Spleen (tissue), 7 donors: ENCODE results near the gene USP15.

Experiments used
- POLR2AphosphoS5 ChIP-seq, 3 donors: sonication (generic); formaldehyde crosslinking; IDR thresholded peaks; one replicate each; pipeline ENCODE4 v1.5.1; 2017; ENCODE audit warnings: antibody characterized with exemption in 3 of 3
- TF ChIP-seq, protein P1 (sequence below), 11 experiments: fragments of 200-600 bp in 7 of 11; fragments of 450-650 bp in 4 of 11; sonication (generic) in 4 of 11; IDR thresholded peaks in 8 of 11; conservative IDR thresholded peaks in 3 of 11; 1 replicate in 7 of 11; 2 replicates in 4 of 11; pipeline versions ENCODE4 v1.4.0 to v1.8.0; 2016 to 2021; ENCODE audit warnings: antibody characterized with exemption in 11 of 11, inconsistent platforms in 4 of 11, mild to moderate bottlenecking in 1 of 11
- donor health status: DM: no; HTN: no; CAD: no; lungs with moderate emphysema.
- donor health status: DM: no; HTN: no; CAD: no.
- donor health status: DM: no; HTN: no; CAD: no.

DNA sequence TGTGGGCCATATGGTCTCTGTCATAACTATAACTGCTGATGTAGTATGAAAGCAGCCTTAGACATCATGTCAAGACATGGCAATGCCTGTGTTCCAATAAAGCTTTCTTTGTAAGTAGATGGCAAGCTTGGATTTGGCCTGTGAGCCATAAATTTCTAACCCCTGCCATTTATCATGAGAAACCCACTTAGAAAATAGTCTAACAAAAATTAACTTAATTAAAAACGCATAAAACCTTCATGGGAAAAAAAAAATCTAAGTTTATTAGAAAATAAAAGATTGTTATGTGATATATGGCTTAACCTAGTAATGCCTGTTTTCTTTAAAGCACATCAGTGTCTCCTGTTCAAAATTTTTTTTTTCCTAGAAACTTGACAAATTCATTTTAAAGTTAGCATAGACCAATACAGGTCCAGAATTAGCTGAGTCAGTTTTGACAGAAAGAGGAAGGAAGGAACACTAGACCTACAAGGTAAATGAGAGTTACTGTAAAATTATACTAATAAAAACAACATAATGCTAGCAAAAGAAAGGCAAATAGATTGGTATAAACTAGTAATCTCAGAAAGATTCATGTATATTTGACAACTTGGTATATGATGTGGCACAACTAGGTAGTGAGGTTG lies 68.2 kb downstream of the USP15 start:
- TF ChIP-seq POLR2AphosphoS5 (IDR thresholded peaks at IDR 0.05), result no peak
- TF ChIP-seq, protein P1, sequence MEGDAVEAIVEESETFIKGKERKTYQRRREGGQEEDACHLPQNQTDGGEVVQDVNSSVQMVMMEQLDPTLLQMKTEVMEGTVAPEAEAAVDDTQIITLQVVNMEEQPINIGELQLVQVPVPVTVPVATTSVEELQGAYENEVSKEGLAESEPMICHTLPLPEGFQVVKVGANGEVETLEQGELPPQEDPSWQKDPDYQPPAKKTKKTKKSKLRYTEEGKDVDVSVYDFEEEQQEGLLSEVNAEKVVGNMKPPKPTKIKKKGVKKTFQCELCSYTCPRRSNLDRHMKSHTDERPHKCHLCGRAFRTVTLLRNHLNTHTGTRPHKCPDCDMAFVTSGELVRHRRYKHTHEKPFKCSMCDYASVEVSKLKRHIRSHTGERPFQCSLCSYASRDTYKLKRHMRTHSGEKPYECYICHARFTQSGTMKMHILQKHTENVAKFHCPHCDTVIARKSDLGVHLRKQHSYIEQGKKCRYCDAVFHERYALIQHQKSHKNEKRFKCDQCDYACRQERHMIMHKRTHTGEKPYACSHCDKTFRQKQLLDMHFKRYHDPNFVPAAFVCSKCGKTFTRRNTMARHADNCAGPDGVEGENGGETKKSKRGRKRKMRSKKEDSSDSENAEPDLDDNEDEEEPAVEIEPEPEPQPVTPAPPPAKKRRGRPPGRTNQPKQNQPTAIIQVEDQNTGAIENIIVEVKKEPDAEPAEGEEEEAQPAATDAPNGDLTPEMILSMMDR (IDR thresholded peaks at IDR 0.05 in 8 of 11, conservative IDR thresholded peaks at IDR 0.05 in 3 of 11), result no peak
